A549 (cell line): Measurements from ENCODE around the gene RTP5.

Experiments used
- CTCF ChIP-seq: fragments of >200 bp; sonication (Bioruptor Twin); formaldehyde crosslinking; IDR thresholded peaks from 3 replicates; pipeline ENCODE4 v1.5.1; 2016
- EHF ChIP-seq: fragments of 250-450 bp; sonication (Bioruptor Pico); IDR thresholded peaks from 2 replicates; pipeline ENCODE4 v1.5.0; 2020; ENCODE audit warnings: mild to moderate bottlenecking
- EHMT2 ChIP-seq: fragments of 200-600 bp; sonication (generic); IDR thresholded peaks from 2 replicates; pipeline ENCODE4 v1.6.1; 2016; ENCODE audit warnings: antibody characterized with exemption, low read depth, mild to moderate bottlenecking, moderate library complexity
- ELK1 ChIP-seq: fragments of 150-350 bp; IDR thresholded peaks from 2 replicates; pipeline ENCODE4 v1.6.1; 2014; ENCODE audit warnings: low read depth, mild to moderate bottlenecking, low read length
- EP300 ChIP-seq, 2 experiments: fragments of >200 bp; sonication (Bioruptor Twin); formaldehyde crosslinking; IDR thresholded peaks; 2 replicates in 1 of 2; 3 replicates in 1 of 2; pipeline ENCODE4 v1.6.1; 2016 to 2017
- ESRRA ChIP-seq: fragments of 150-350 bp; IDR thresholded peaks from 2 replicates; pipeline ENCODE4 v1.6.1; 2014; ENCODE audit warnings: mild to moderate bottlenecking, low read length, borderline replicate concordance
- MAX ChIP-seq: IDR thresholded peaks from 2 replicates; pipeline ENCODE4 v1.6.1; 2012
- MYC ChIP-seq: IDR thresholded peaks from 2 replicates; pipeline ENCODE4 v1.6.1; 2012; ENCODE audit warnings: mild to moderate bottlenecking, inconsistent platforms, low read length, improper control_type of control experiment, borderline replicate concordance
- NPAS2 ChIP-seq: fragments of 250-450 bp; sonication (Bioruptor Pico); IDR thresholded peaks from 2 replicates; pipeline ENCODE4 v1.8.0; 2022; ENCODE audit warnings: mild to moderate bottlenecking, moderate library complexity, borderline replicate concordance
- NR3C1 ChIP-seq: fragments of >200 bp; sonication (Bioruptor Twin); formaldehyde crosslinking; IDR thresholded peaks from 3 replicates; pipeline ENCODE4 v1.6.1; 2017
- PHF8 ChIP-seq: fragments of 200-600 bp; sonication (generic); IDR thresholded peaks from 2 replicates; pipeline ENCODE4 v1.6.1; 2016; ENCODE audit warnings: low read depth, mild to moderate bottlenecking, antibody characterized with exemption, moderate library complexity, borderline replicate concordance
- POLR2A ChIP-seq: IDR thresholded peaks from 2 replicates; pipeline ENCODE4 v1.6.1; 2012; ENCODE audit warnings: mild to moderate bottlenecking, low read length
- RNF2 ChIP-seq: fragments of 200-600 bp; sonication (generic); IDR thresholded peaks from 2 replicates; pipeline ENCODE4 v1.6.1; 2016; ENCODE audit warnings: low read depth, mild to moderate bottlenecking, antibody characterized with exemption, moderate library complexity, borderline replicate concordance
- USF2 ChIP-seq: fragments of 450-650 bp; IDR thresholded peaks from 2 replicates; pipeline ENCODE4 v1.6.1; 2014; ENCODE audit warnings: antibody characterized with exemption

- TF ChIP-seq ELK1 (no peak), USF2 (no peak), PHF8 (no peak), RNF2 (no peak), CTCF (no peak), POLR2A (no peak), MYC (no peak), NPAS2 (CRISPR knock-in tag) (no peak), MAX (no peak), ESRRA (no peak), EP300 (IDR thresholded peaks at IDR 0.05) (no peak), NR3C1 (no peak), EHF (CRISPR knock-in tag) (no peak), EHMT2 (no peak)
These were observed 27.8 kb downstream of the RTP5 start for GRCh38 chr2:241897231-241897916.
